HepG2 (cell line): ENCODE measurements around the gene SLC11A1. TPM values are rescaled to one million over a fixed set of nuclear protein-coding genes. Genes with fewer than 3 reads are reported as not detected.

Experiments used
- ARNT2 ChIP-seq: sonication (generic); formaldehyde crosslinking; IDR thresholded peaks from 2 replicates; pipeline ENCODE4 v1.8.0; 2022; ENCODE audit warnings: mild to moderate bottlenecking, low read depth, missing genetic modification reagents, moderate library complexity
- CEBPB ChIP-seq: IDR thresholded peaks from 2 replicates; pipeline ENCODE4 v1.6.1; 2011; ENCODE audit warnings: low read depth, low read length, improper control_type of control experiment, borderline replicate concordance
- CHD4 ChIP-seq: fragments of 200-600 bp; sonication (generic); IDR thresholded peaks from 2 replicates; pipeline ENCODE4 v1.7.0; 2017; ENCODE audit warnings: mild to moderate bottlenecking, low read length, borderline replicate concordance
- KDM1A ChIP-seq: IDR thresholded peaks from 2 replicates; pipeline ENCODE4 v1.6.1; 2016; ENCODE audit warnings: missing compliant biosample characterization
- KLF15 ChIP-seq: sonication (generic); formaldehyde crosslinking; IDR thresholded peaks from 2 replicates; pipeline ENCODE4 v1.8.1; 2023; ENCODE audit warnings: borderline replicate concordance, mild to moderate bottlenecking, inconsistent platforms, missing genetic modification reagents, mixed read lengths
- NCOR1 ChIP-seq: fragments of 200-600 bp; sonication (generic); IDR thresholded peaks from 2 replicates; pipeline ENCODE4 v1.7.0; 2017; ENCODE audit warnings: antibody characterized with exemption, low read length, borderline replicate concordance
- RAD51 ChIP-seq: fragments of 450-650 bp; IDR thresholded peaks from 2 replicates; pipeline ENCODE4 v1.6.1; 2016; ENCODE audit warnings: borderline replicate concordance
- RCOR2 ChIP-seq: IDR thresholded peaks from 2 replicates; pipeline ENCODE4 v1.6.1; 2016; ENCODE audit warnings: missing biosample characterization, missing genetic modification reagents
- REPIN1 ChIP-seq: sonication (generic); formaldehyde crosslinking; IDR thresholded peaks from 2 replicates; pipeline ENCODE4 v1.8.0; 2022; ENCODE audit warnings: missing genetic modification reagents, low read depth, mild to moderate bottlenecking, borderline replicate concordance
- SRSF1 ChIP-seq: fragments of 200-400 bp; formaldehyde crosslinking; optimal IDR thresholded peaks from 2 replicates; pipeline ENCODE3; 2017; ENCODE audit warnings: mild to moderate bottlenecking, low read depth, low read length, moderate library complexity
- U2AF1 ChIP-seq: fragments of 200-400 bp; formaldehyde crosslinking; optimal IDR thresholded peaks from 2 replicates; pipeline ENCODE3; 2017; ENCODE audit warnings: mild to moderate bottlenecking, low read depth, low read length
- XBP1 ChIP-seq: sonication (generic); formaldehyde crosslinking; IDR thresholded peaks from 2 replicates; pipeline ENCODE4 v1.5.0; 2020; ENCODE audit warnings: missing genetic modification reagents
- ZEB1 ChIP-seq: IDR thresholded peaks from 2 replicates; pipeline ENCODE4 v1.6.1; 2012; ENCODE audit warnings: mild to moderate bottlenecking, low read depth, inconsistent platforms; ENCODE audit not compliant: insufficient replicate concordance
- ZNF709 ChIP-seq: sonication (generic); formaldehyde crosslinking; IDR thresholded peaks from 2 replicates; pipeline ENCODE4 v1.5.0; 2020; ENCODE audit warnings: mild to moderate bottlenecking, missing genetic modification reagents
- ZNF781 ChIP-seq: sonication (generic); formaldehyde crosslinking; IDR thresholded peaks from 2 replicates; pipeline ENCODE4 v1.5.1; 2020; ENCODE audit warnings: borderline replicate concordance, mild to moderate bottlenecking, missing genetic modification reagents; ENCODE audit errors: not compliant biosample characterization
- ZSCAN29 ChIP-seq: sonication (generic); formaldehyde crosslinking; conservative IDR thresholded peaks from 2 replicates; pipeline ENCODE4 v1.4.0; 2020; ENCODE audit warnings: mild to moderate bottlenecking, missing genetic modification reagents
- polyA plus RNA-seq, 8 experiments: library from polyadenylated mRNA; depleted of rRNA in 3 of 8; stranded (reverse) in 7 of 8; unstranded in 1 of 8; fragments of >200 nt; fragmentation: Illumina TruSeq in 4 of 8; extraction: Trizol in 4 of 8; gene quantifications; 2 replicates each; pipeline versions ENCODE4 v1.2.1 to v1.2.3, GENCODE V29; 2011 to 2016; ENCODE audit warnings: low read depth in 4 of 8, missing spikeins in 1 of 8, mixed read lengths in 1 of 8; ENCODE audit not compliant: insufficient read depth in 1 of 8
- total RNA-seq, 5 experiments: library from RNA; depleted of rRNA; stranded (reverse); fragments of >200 nt; fragmentation: Illumina TruSeq; extraction: Trizol; gene quantifications; 2 replicates each; pipeline ENCODE4 v1.2.3, GENCODE V29; 2016; ENCODE audit warnings: low read depth in 1 of 5
- TF ChIP-seq, protein P1 (sequence below): sonication (generic); formaldehyde crosslinking; IDR thresholded peaks from 2 replicates; pipeline ENCODE4 v1.9.0; 2022; ENCODE audit warnings: low read depth, missing genetic modification reagents
- TF ChIP-seq, protein P2 (sequence below): sonication (generic); formaldehyde crosslinking; IDR thresholded peaks from 2 replicates; pipeline ENCODE4 v1.4.0; 2020; ENCODE audit warnings: missing genetic modification reagents
- TF ChIP-seq, protein P3 (sequence below): sonication (generic); IDR thresholded peaks from 2 replicates; pipeline ENCODE4 v1.6.1; 2016; ENCODE audit warnings: low read depth, borderline replicate concordance
- TF ChIP-seq, protein P4 (sequence below): sonication (generic); formaldehyde crosslinking; IDR thresholded peaks from 2 replicates; pipeline ENCODE4 v1.4.0; 2020; ENCODE audit warnings: missing genetic modification reagents, borderline replicate concordance
- TF ChIP-seq, protein P5 (sequence below): sonication (generic); formaldehyde crosslinking; IDR thresholded peaks from 2 replicates; pipeline ENCODE4 v1.8.0; 2022; ENCODE audit warnings: missing genetic modification reagents, mild to moderate bottlenecking, inconsistent platforms, borderline replicate concordance

Gene SLC11A1
- total and polyA plus RNA-seq, 2 of the 13 experiments (the other 11 are each of a cell fraction or from before 2014, with no cell fraction given): 0.33 to 2.3 TPM

DNA sequence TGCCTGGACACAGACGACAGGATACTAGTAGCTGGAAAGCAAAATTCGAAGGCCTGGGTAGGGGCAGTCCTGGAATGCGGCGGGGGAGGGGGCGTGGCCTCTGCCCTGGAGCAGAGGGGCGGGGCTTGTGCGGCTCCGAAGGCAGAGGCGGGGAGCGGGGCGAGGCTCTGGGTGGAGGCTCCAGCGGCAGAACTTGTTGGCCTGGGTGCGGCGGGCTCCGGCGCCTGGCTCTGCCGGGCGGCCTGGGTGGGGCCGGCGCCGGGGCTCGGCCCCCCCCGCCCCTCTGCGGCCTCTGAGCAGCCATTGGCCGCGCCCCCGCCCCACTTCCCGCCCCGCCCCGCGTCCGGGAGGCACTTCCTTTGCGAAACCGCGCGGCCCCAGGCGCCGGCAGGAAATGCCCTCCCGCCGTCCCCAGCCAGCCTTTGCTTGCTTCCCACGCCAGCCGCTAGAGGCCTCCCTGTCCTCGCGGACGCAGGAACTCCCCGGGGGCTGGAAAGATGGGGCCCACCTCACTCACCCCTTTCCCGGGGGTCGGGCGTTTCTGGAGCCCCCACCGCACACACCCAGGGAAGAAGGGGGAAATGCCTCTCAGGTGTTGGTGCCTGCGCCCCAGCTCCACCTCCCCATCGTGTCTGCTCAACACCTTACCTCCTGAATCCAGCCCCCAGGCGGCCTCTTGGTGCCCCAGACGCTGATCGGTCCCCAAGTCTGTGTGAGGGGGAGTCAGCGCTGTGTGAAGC, 24.3 kb downstream of the SLC11A1 start (continued):
- TF ChIP-seq KLF15 (CRISPR knock-in tag) (peak; percentile 42; the same call in 1 of the 2 replicates), RCOR2 (no peak), U2AF1 (peak; percentile 51), ZNF781 (CRISPR knock-in tag) (no peak), SRSF1 (peak; percentile 97), RAD51 (no peak), KDM1A (CRISPR knock-in tag) (0 out of 2 replicates have a peak, but pooled peaks have one; percentile 37), ZSCAN29 (no peak), ZNF709 (CRISPR knock-in tag) (no peak), ZEB1 (no peak), XBP1 (no peak), CHD4 (no peak; the same call in 1 of the 2 replicates), CEBPB (peak; percentile 77; the same call in 1 of the 2 replicates), NCOR1 (0 out of 2 replicates have a peak, but pooled peaks have one; percentile 12), REPIN1 (peak; percentile 51; the same call in 1 of the 2 replicates), ARNT2 (CRISPR knock-in tag) (peak; percentile 69; the same call in 1 of the 2 replicates)
- TF ChIP-seq, protein P1, sequence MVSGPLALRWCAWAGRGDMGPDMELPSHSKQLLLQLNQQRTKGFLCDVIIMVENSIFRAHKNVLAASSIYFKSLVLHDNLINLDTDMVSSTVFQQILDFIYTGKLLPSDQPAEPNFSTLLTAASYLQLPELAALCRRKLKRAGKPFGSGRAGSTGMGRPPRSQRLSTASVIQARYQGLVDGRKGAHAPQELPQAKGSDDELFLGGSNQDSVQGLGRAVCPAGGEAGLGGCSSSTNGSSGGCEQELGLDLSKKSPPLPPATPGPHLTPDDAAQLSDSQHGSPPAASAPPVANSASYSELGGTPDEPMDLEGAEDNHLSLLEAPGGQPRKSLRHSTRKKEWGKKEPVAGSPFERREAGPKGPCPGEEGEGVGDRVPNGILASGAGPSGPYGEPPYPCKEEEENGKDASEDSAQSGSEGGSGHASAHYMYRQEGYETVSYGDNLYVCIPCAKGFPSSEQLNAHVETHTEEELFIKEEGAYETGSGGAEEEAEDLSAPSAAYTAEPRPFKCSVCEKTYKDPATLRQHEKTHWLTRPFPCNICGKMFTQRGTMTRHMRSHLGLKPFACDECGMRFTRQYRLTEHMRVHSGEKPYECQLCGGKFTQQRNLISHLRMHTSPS (CRISPR knock-in tag): no peak
- TF ChIP-seq, protein P2, sequence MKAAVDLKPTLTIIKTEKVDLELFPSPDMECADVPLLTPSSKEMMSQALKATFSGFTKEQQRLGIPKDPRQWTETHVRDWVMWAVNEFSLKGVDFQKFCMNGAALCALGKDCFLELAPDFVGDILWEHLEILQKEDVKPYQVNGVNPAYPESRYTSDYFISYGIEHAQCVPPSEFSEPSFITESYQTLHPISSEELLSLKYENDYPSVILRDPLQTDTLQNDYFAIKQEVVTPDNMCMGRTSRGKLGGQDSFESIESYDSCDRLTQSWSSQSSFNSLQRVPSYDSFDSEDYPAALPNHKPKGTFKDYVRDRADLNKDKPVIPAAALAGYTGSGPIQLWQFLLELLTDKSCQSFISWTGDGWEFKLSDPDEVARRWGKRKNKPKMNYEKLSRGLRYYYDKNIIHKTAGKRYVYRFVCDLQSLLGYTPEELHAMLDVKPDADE: no peak
- TF ChIP-seq, protein P3, sequence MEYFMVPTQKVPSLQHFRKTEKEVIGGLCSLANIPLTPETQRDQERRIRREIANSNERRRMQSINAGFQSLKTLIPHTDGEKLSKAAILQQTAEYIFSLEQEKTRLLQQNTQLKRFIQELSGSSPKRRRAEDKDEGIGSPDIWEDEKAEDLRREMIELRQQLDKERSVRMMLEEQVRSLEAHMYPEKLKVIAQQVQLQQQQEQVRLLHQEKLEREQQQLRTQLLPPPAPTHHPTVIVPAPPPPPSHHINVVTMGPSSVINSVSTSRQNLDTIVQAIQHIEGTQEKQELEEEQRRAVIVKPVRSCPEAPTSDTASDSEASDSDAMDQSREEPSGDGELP: no peak
- TF ChIP-seq, protein P4, sequence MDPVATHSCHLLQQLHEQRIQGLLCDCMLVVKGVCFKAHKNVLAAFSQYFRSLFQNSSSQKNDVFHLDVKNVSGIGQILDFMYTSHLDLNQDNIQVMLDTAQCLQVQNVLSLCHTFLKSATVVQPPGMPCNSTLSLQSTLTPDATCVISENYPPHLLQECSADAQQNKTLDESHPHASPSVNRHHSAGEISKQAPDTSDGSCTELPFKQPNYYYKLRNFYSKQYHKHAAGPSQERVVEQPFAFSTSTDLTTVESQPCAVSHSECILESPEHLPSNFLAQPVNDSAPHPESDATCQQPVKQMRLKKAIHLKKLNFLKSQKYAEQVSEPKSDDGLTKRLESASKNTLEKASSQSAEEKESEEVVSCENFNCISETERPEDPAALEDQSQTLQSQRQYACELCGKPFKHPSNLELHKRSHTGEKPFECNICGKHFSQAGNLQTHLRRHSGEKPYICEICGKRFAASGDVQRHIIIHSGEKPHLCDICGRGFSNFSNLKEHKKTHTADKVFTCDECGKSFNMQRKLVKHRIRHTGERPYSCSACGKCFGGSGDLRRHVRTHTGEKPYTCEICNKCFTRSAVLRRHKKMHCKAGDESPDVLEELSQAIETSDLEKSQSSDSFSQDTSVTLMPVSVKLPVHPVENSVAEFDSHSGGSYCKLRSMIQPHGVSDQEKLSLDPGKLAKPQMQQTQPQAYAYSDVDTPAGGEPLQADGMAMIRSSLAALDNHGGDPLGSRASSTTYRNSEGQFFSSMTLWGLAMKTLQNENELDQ (CRISPR knock-in tag): no peak
- TF ChIP-seq, protein P5, sequence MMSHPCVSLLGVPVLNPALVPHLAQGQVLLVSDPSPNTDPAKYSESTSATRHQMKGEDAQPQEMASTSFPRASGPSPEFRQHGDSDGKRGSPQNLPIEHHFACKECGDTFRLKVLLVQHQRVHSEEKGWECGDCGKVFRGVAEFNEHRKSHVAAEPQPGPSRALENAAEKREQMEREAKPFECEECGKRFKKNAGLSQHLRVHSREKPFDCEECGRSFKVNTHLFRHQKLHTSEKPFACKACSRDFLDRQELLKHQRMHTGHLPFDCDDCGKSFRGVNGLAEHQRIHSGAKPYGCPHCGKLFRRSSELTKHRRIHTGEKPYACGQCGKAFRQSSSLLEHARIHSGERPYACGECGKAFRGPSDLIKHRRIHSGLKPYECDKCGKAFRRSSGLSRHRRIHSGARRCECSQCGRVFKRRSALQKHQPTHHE (CRISPR knock-in tag): peak; percentile 63; the same call in 1 of the 2 replicates
